Amniotic stem cell (primary cell): Measurements from ENCODE around the gene PRDX2.

ENCODE experiments used
- DNase-seq: peaks from one replicate; lab custom pipeline; 2025; lab: John Stamatoyannopoulos, UW

PRDX2 gene

GRCh38 chr19:12792051-12792852 is 9.3 kb downstream of the PRDX2 start:
- DNase-seq = no peak

GRCh38 chr19:12791345-12792050 is 10.1 kb downstream of the PRDX2 start, which contains the start of gene JUNB:
TSS of gene JUNB (plus strand) at chr19:12791486. CDS start at chr19:12791772, 286 bp downstream.
- peak; percentile 86 for DNase-seq

- DNase-seq = no peak
These were observed 10.8 kb downstream of the PRDX2 start for GRCh38 chr19:12790628-12791344.

- peak; percentile 96 for DNase-seq
These were observed 11.5 kb downstream of the PRDX2 start for GRCh38 chr19:12789904-12790619.

- no peak for DNase-seq
These were observed 12.3 kb downstream of the PRDX2 start for GRCh38 chr19:12789098-12789903.

GRCh38 chr19:12788682-12789097 is 12.9 kb downstream of the PRDX2 start:
- DNase-seq = no peak

GRCh38 chr19:12788042-12788681 is 13.4 kb downstream of the PRDX2 start:
- no peak for DNase-seq

GRCh38 chr19:12787458-12787857 is 14.1 kb downstream of the PRDX2 start:
- no peak for DNase-seq

GRCh38 chr19:12786952-12787351 is 14.6 kb downstream of the PRDX2 start:
- DNase-seq = no peak

- no peak for DNase-seq
These were observed 15.3 kb downstream of the PRDX2 start for GRCh38 chr19:12786141-12786870.

- no peak for DNase-seq
These were observed 16.1 kb downstream of the PRDX2 start for GRCh38 chr19:12785431-12786031.

GRCh38 chr19:12784871-12785430 is 16.6 kb downstream of the PRDX2 start:
- no peak for DNase-seq

GRCh38 chr19:12784394-12784870 is 17.2 kb downstream of the PRDX2 start:
- DNase-seq = no peak

GRCh38 chr19:12783849-12784393 is 17.7 kb downstream of the PRDX2 start:
- no peak for DNase-seq

- DNase-seq = no peak
These were observed 18.2 kb downstream of the PRDX2 start for GRCh38 chr19:12783291-12783848.

- DNase-seq = no peak
These were observed 18.9 kb downstream of the PRDX2 start for GRCh38 chr19:12782424-12783290.

- DNase-seq = no peak
These were observed 19.5 kb downstream of the PRDX2 start for GRCh38 chr19:12782174-12782423.
